ENCODE measurements around the gene RAP1B.

GRCh38 chr12:68639396-68639767 is 28.7 kb downstream of the RAP1B start:
- TF ChIP-seq CTCF (IDR thresholded peaks at IDR 0.05; ENCODE audit: extremely low read depth in 1 of 2, insufficient read depth in 1 of 2, low read depth in 1 of 2, low read length in 2 of 2) (no peak), POLR2AphosphoS5 (IDR thresholded peaks at IDR 0.05; ENCODE audit: insufficient read depth, low read depth, low read length) (no peak), POLR2A (IDR thresholded peaks at IDR 0.05; ENCODE audit: low read depth, low read length) (no peak), JUN (IDR thresholded peaks at IDR 0.05; ENCODE audit: borderline replicate concordance, insufficient read depth, insufficient read length, low read depth) (no peak), EZH2 (IDR thresholded peaks at IDR 0.05; ENCODE audit: borderline replicate concordance, low read depth, low read length, severe bottlenecking) (no peak)
- TF ChIP-seq, protein P1, sequence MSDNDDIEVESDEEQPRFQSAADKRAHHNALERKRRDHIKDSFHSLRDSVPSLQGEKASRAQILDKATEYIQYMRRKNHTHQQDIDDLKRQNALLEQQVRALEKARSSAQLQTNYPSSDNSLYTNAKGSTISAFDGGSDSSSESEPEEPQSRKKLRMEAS (IDR thresholded peaks at IDR 0.05; ENCODE audit: insufficient read depth, insufficient read length): no peak
